Measurements from ENCODE around the gene LIPT2.

DNA sequence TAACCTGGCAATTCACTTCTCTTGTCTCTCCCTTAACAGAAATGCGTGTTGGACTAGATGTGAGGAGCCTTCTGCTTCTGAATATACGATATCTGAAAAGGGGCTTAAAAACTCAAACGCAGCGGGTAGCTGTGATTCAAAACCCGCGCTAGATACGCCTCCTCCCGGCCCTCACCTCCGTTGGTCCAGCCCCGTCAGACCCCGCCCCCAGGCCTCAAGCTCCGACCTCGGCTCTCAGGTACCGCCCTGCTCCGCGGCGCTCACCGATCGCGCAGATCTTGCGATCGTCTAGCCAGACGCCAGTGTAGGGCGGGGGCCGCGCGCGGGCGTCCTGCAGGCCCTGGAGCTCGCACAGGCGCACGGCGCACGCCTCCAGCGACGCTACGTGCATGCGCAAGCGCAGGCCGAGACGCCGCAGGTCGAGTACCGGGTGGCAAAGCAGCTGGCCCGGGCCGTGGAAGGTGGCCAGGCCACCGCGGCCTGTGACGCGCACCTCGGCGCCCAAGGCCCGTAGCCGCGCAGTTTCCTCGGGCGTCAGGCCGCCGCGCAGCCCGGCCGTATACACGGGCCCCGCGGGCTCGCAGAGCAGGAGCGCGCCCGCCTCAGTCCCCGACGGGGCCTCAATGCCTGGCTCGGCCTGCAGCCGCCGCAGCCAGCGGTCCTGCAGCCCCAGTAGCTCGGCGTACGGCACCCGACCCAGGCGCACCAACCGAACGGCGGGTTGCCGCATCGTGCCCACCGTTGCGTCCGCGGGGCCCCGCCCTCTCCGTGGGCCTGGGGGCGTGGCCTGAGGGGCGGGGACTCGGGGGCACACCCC is at the start of gene LIPT2:
- TF ChIP-seq, protein P1, sequence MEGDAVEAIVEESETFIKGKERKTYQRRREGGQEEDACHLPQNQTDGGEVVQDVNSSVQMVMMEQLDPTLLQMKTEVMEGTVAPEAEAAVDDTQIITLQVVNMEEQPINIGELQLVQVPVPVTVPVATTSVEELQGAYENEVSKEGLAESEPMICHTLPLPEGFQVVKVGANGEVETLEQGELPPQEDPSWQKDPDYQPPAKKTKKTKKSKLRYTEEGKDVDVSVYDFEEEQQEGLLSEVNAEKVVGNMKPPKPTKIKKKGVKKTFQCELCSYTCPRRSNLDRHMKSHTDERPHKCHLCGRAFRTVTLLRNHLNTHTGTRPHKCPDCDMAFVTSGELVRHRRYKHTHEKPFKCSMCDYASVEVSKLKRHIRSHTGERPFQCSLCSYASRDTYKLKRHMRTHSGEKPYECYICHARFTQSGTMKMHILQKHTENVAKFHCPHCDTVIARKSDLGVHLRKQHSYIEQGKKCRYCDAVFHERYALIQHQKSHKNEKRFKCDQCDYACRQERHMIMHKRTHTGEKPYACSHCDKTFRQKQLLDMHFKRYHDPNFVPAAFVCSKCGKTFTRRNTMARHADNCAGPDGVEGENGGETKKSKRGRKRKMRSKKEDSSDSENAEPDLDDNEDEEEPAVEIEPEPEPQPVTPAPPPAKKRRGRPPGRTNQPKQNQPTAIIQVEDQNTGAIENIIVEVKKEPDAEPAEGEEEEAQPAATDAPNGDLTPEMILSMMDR (IDR thresholded peaks at IDR 0.05; ENCODE audit: low read length), result no peak
- no peak for TF ChIP-seq EZH2 (optimal IDR thresholded peaks at IDR 0.05; ENCODE audit: low read depth, low read length)
